GM15510 (cell line): Measurements from ENCODE around the gene SRGN.

Experiments used
- POLR2A ChIP-seq: IDR thresholded peaks from 3 replicates; pipeline ENCODE4 v1.6.1; 2011; ENCODE audit warnings: borderline replicate concordance; ENCODE audit not compliant: insufficient read length; ENCODE audit errors: extremely low read depth

Gene SRGN

DNA sequence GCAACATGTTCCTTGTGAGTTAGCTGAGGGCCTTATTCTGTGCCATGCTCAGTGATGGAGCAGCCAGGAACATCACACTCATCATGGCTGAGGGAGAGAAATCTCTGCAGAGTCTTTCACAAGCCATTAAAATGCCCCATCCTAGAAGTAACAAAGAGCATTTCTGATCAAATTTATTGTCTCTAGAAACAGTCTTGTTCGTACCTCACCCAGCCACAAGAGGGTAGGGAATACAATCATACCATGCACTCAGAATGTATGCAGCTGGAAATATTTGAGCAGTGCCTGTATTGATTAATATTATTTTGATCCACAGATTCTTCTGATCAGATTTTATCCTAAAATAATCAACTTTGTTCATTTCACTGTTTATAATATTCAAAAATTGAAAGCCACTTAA, 53.4 kb downstream of the SRGN start:
- TF ChIP-seq POLR2A, result no peak

GRCh38 chr10:69142983-69143382, 55.1 kb downstream of the SRGN start:
- no peak for TF ChIP-seq POLR2A

DNA sequence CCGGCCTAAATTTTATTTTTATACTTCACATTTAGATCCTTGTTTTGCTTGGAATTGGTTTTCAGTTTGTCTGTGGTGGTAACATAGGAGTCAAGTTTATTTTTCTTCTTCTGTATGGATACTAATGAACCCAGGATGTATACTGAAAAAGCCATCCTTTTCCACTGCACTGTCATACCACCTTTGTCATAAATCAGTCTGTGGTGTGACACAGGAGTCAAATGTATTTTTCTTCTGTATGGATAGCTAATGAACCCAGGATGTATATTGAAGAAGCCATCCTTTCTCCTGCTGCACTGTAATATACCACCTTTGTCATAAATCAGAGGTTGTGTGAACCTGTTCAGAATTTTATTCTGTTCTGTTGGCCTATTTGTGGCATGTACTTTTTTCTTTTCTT, 57.4 kb downstream of the SRGN start:
- no peak for TF ChIP-seq POLR2A

DNA sequence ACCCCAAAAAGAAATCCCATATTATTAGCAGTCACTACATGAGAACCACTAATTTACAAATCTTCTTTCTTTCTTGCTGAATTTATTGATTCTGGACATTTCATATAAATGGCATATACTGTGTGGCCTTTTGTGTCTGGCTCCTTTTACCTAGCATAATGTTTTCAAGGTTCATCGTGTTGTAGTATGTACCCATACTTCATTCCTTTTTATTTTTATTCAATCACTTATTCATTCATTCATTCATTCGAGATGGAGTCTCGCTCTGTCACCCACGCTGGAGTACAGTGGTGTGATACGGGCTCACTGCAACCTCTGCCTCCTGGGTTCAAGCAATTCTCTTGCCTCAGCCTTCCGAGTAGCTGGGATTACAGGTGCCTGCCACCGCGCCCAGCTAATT, 58.0 kb downstream of the SRGN start:
- TF ChIP-seq POLR2A, result no peak

GRCh38 chr10:69146759-69147158, 58.9 kb downstream of the SRGN start:
- no peak for TF ChIP-seq POLR2A

- TF ChIP-seq POLR2A, result no peak
Observed at GRCh38 chr10:69151984-69152383, 64.1 kb downstream of the SRGN start.

DNA sequence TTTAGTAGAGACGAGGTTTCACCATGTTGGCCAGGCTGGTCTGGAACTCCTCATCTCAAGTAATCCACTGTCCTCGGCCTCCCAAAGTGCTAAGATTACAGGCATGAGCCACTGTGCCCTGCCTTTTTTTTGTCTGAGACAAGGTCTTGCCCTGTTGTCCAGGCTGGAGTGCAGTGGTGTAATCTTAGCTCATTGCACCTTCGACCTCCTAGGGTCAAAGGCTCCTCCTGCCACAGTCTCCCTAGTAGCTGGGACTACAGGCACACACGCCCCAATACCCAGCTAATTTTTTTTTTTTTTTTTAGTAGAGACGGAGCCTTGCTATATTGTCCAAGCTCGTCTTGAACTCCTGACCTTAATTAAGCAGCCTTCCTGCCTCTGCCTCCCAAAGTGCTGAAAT, 65.3 kb downstream of the SRGN start:
- no peak for TF ChIP-seq POLR2A
